OCI-LY7 (cell line): Measurements from ENCODE around the gene PRKAG2.

ENCODE experiments used
- CTCF ChIP-seq: fragments of 200-600 bp; sonication (generic); conservative IDR thresholded peaks from 2 replicates; pipeline ENCODE4 v1.5.1; 2014; ENCODE audit warnings: mild to moderate bottlenecking, antibody characterized with exemption, low read length, moderate library complexity, mixed read lengths
- EZH2phosphoT487 ChIP-seq: fragments of 200-600 bp; sonication (generic); IDR thresholded peaks from 2 replicates; pipeline ENCODE4 v1.6.1; 2018; ENCODE audit warnings: low read depth, borderline replicate concordance, mild to moderate bottlenecking, mixed run types, antibody characterized with exemption, low read length, moderate library complexity, mixed read lengths

GRCh38 chr7:151725844-151726651 lies 150.9 kb downstream of the PRKAG2 start:
- TF ChIP-seq CTCF (no peak), EZH2phosphoT487 (no peak)
